Measurements from ENCODE around the gene NRXN3.
"Not testable (repeated sequence)": the region's sequence is repeated elsewhere in the genome, so short reads cannot be mapped to it uniquely, and the experiment has no call there.

The NRXN3 gene

GRCh38 chr14:78972440-78972839 lies 802.3 kb downstream of the NRXN3 start:
- no peak for DNase-seq

GRCh38 chr14:78974691-78975090 lies 804.5 kb downstream of the NRXN3 start:
- no peak for DNase-seq

GRCh38 chr14:78975734-78976133 lies 805.6 kb downstream of the NRXN3 start:
- no peak for DNase-seq

DNA sequence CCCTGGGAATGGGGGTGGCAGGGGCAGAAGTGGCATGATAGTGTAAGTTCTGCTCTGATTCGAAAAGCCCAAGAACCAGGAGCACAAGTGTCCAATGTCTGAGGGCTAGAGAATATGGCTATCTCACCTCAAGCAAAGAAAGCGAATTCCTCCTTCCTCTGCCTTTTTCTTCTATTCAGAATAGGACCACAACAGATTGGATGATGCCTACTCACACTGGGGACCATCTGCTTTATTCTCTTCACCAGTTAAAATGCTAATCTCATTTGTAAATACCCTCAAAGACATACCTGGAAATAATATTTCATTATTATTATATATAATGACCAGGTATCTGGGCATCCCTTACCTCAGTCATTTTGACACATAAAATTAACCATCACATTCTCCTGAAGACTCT lies 808.7 kb downstream of the NRXN3 start:
- no peak for DNase-seq

- no peak for DNase-seq
These were observed 812.4 kb downstream of the NRXN3 start for GRCh38 chr14:78982551-78982950.

GRCh38 chr14:78983126-78983525 lies 813.0 kb downstream of the NRXN3 start:
- no peak for DNase-seq

GRCh38 chr14:78985668-78986381 lies 815.7 kb downstream of the NRXN3 start:
- no peak for DNase-seq

GRCh38 chr14:78986989-78987388 lies 816.8 kb downstream of the NRXN3 start:
- DNase-seq: no peak

DNA sequence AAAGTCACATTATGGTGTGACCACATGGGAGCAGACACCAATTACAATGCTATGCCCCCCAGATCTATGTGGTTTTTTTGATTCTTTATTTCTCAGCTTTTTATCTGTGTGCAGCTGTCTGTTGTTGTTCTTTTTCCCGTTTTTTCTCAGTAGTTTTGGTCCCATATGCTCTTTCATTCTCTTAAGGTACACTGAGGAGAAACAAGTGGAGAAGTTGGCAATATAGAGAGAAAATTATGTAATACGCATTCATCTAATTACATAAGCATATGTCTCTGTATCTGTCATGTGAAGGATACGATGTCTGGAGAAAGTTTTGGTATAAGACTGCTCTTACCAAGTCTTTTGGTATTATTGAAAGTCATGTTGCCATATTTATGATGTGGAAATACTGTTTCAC lies 819.0 kb downstream of the NRXN3 start:
- no peak for DNase-seq

DNA sequence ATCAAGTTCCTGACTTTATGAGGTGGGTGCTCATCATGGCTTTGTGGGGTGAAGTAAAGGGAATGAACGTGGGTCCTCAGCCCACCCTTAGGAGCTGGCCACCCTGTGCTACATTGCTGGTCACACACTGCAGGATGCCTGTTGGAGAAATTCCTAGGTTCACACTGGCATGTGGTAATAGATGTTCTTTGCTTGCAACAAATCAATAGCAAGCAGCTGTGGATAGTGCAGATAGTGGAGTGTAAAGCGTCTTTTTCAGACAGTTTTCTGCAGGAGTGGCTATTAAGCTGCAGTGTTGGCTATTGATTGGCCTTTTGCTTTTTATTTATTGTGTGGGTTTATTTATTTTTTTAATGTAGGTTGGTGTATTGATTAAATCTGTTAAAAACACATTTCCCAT lies 822.7 kb downstream of the NRXN3 start:
- no peak for DNase-seq

DNA sequence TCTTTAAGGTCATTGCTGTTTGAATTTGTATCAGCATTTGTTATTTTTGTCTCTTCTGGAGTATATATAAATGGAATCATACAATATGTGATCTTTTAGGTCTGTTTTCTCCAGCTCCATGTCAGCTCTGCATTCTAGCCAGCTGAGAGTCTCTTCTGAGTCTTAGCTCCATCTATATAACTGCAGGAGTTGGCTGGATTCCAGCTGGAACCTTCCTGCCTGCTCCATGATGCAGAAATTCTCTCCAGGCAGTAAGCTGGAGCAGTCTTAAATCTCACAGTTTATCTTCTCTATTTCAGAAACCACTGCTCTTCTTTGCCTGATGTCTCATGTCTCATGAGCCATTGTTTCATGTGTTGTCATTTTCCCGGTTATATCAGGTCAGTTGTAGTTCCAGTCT lies 827.6 kb downstream of the NRXN3 start:
- DNase-seq: no peak

GRCh38 chr14:79009286-79009685 lies 839.1 kb downstream of the NRXN3 start:
- DNase-seq: no peak

GRCh38 chr14:79011091-79011919 lies 841.1 kb downstream of the NRXN3 start:
- no peak for DNase-seq

GRCh38 chr14:79011920-79012204 lies 841.7 kb downstream of the NRXN3 start:
- no peak for DNase-seq

DNA sequence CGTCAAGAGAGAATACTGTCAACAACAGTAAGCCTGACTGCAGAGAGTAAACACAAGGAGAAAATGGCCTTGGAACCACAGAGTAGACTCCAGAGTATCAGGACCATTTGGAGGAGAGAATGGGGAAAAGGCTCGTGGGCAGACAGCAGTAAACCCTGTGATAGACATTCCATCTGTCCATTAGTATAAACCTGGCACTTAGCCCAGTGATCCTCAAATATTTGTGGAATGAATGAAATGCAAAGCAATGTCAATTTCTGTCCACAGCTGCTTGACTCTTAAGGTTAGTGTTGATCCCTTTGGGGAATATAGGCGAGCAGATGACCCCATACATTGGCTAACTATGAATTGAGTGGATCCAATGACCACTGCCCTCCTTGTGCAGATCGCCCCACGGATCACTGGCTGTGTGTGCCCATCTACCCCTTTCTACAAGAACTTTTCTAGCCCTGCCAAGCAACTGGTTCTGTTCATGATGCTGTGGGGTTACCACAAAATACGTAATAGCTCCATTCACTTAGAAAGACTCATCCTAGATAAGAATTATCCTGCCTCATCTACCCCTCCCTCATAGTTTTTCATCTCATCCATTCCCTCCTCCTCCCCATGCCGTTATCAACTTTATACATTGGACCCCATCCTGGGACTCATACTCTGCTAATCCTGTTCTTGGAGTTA lies 846.8 kb downstream of the NRXN3 start:
- no peak for DNase-seq

DNA sequence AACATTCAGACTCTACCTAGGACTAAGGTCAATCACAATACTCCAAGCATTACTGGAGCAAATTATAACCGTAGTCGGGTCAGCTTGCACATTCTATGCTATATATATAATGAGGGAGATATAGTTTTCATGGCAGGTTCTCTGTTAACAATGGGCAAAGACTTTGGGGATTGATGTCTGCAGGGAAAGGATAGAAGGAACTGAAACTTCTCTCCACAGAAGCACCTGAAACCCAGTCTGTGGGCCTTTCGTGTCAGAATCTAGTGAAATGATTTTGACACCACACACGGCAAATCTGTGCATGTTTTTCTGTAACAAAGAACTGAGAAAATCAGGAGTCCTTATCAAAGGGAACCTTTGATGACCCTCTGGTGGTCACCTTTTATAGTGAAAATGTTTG lies 847.4 kb downstream of the NRXN3 start:
- no peak for DNase-seq

- no peak for DNase-seq
These were observed 848.7 kb downstream of the NRXN3 start for GRCh38 chr14:79018836-79019235.

GRCh38 chr14:79019898-79020297 lies 849.7 kb downstream of the NRXN3 start:
- not testable (repeated sequence) for DNase-seq

DNA sequence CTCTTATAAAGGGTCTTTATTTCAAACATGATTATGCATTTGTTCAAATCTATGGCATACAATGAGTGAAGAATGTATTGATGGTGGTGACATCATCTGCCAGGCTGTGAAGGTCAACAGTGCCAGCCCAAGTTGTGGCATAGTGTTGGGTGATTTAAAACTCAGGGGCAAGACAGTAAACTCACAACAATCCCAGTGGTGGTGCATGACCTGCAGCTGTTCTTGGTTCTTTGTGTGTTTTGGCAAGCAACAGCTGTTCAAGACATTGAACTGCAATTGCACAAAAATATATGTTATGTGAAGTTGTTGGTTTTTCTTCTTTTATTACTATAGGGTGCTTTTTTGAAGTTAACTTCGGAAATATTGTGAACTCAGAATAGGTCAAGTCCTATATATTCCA lies 851.6 kb downstream of the NRXN3 start:
- no peak for DNase-seq

DNA sequence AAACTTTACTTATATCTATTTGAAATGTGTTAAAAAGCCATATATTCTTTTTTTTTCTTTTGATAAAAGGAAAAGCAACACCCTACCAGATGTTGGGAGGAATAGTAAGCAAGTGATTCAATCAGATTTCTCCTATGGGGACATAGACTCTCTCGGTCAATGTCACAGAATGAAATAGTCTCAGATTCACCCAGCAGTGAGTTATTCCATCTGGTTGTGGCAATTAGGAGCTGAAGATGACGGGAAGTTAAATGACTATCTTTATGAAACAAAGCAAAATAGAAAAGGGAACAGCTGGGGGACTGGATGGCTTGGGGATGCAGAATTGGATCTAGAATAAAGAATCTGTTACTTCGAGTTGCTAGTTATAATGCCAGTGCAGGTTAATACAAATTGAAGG lies 857.0 kb downstream of the NRXN3 start:
- no peak for DNase-seq

DNA sequence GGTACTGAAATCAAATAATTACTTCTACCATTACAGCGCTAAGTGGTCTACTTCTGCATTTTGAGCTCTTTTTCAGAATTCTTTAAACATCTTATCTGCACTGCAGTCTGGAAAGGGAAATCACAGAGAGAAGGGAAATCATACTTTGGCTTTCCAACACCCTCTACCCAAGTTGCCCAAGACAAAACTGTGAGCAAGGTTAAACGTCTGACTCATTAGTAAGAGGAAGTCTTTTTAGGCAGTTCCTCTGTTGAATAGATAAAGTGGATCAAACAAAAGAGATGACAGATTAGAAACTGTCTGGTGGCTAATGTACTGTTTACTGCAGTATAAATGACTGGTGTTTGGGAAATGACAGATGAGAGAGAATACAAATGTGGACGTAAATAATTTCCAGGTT lies 858.1 kb downstream of the NRXN3 start:
- DNase-seq: no peak

GRCh38 chr14:79036441-79036840 lies 866.3 kb downstream of the NRXN3 start:
- no peak for DNase-seq

DNA sequence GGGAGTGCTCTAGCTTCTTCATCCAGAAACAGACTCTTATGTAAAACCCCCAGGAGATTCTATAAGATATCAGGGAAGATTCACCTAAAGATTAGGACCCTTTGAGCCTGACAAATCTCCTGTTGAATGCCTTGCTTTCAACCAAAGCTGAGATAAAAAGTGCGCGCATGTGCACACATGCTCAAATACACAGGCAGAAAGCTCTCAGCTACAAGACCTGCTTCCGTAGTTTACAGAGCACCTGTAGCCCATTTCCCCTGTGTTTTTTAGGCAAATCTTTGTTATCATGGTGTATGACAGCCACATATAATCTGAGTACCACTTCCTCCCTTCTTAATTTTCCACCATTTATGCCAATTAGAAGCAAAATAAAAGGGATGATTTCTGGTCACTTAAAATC lies 866.9 kb downstream of the NRXN3 start:
- no peak for DNase-seq

DNA sequence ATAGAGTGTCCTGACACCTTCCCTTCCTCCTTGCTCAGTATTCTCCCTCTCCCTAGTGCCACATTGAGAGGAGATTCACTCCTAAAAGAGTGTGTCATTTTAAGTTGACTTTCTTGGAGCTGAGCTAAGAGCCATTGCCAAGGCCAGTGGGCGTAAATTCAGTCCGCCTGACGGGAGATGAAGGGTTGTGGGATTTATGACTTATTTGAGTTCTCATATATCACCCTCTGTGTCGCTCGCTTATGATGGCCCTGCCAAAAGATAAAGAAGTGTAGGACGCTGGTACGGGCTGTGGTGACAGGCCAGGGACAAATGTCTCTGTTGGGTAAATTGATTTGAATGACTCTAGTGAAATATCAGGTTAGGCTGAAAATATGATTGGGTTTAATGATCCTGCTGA lies 867.4 kb downstream of the NRXN3 start:
- no peak for DNase-seq

Data from activated gamma-delta T cell treated with Interleukin-2 at 50 U/mL for 16 hours (primary cell).